NCI-H2171 treated with DMSO at 0.1 percent for 48 hours (cell line): Measurements from ENCODE around the gene CNGA2.

ENCODE experiments used
- DNase-seq: peaks from one replicate; lab custom pipeline; 2025; lab: John Stamatoyannopoulos, UW

CNGA2 gene

DNA sequence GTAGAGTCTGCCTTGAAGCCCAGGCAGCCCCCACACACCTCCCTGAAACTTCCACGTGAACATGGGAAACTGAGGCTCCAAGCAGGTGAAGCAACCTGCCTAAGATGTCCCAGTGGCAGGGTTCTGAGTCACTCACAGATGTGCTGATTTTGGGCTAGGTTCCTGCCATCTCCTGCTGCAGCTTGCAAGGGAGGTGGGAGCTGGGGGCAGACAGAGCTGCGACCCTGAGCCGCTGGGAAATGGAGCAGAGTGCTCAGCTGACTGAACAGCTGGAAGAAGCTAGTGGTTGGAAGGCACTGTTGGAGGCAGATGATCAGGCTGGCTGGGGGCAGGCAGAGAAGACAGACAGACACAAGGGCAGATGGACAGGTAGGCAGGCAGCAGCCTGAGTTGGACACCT lies 22.3 kb upstream of the CNGA2 start:
- peak; percentile 37 for DNase-seq

DNA sequence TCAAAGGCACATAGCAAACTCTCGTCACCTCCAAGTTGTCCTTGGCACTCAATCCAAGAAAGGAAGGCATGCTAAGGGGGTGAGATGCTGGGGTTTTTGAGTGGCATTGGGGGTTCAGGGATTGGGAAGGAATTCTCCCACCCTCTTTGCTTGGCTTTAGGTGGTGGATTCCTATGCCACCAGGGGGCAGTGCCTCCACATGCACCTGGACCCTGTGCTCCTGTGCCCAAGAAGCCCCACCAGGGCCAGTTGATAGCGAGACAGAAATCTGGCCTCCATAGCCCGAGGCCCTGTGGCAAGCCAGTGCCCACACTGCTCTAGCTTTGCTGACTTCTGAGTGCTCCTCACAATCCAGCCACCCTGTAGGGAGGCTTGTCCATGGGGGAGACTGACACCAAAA lies 20.7 kb upstream of the CNGA2 start:
- DNase-seq, result peak; percentile 13

- DNase-seq, result peak; percentile 42
Observed at GRCh38 chrX:151714362-151714761, 20.2 kb upstream of the CNGA2 start.

- DNase-seq, result no peak
Observed at GRCh38 chrX:151715752-151716151, 18.8 kb upstream of the CNGA2 start, which contains the start of gene FATE1. TSS of gene FATE1 (plus strand) at chrX:151716035. CDS start at chrX:151716120, 85 bp downstream.

GRCh38 chrX:151722241-151722846 lies 12.2 kb upstream of the CNGA2 start:
- DNase-seq, result no peak

DNA sequence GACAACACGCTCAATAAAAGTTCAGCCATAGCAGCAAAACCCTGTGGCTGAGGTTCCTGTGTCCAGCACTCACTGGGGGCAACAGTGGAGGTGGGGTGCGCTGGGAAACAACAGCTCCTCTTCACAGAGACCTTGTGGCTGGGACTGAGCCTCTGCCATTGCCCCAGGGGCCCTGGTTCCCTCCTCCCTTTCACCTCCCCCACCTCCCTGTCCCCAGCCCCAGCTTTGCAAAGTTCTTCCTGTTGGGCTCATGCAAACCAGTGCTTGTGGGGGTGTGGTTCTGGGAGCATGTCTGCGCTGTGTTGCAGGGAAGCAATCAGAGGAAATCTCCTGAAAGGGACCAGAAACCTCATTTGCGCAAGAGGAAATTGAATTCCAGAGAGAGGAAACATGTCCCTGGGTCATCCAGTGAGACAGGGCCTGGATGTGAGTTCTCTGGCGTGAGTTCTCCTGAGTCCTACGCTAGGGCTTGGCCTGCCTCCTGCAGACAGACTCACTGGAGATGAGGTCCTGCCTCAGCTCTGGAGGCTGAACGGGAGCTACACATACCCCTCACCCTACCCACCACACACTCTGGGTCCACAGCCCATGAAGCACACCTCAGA lies 11.3 kb upstream of the CNGA2 start:
- no peak for DNase-seq

DNA sequence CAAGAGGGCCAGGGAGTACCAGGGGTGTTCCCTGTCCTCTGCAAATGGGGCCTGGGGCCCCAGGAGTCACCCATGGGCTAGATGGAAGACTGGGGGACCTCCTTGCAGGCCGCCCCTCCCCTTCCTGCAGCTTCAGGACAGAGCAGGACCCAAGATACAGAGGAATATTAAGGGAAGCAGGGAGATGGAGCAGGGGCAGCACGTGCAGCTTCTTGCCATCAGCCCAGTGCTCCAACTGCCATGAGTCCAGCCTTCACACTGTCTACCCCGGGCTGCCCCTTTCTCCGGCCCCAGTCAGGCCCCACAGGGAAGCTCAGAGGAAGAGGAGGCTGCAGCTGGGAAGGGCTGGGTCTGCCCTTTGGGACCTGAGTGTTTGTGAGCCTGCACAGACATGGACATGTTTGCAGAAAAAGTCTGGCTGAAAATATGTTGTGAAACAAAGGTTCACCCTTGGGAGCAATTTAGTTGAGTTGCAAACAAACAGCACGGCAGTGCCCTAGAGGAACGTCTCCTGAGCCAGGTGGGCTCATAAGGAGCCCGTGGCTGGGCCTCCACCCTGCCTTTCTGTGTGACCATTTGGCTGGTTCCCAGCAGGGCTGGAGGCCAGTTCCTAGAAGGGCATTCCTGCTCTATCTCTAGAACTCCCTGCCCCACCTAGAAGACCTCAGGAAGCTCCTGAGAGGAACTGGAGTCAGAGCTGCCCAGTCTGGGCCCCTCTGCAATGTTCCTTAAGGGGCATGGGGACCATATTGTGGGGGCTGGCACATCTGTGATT lies 9.8 kb upstream of the CNGA2 start:
- peak; percentile 42 for DNase-seq

GRCh38 chrX:151725338-151725614 lies 9.3 kb upstream of the CNGA2 start:
- DNase-seq, result no peak

GRCh38 chrX:151726751-151727150 lies 7.8 kb upstream of the CNGA2 start:
- no peak for DNase-seq

- DNase-seq, result no peak
Observed at GRCh38 chrX:151727346-151727745, 7.2 kb upstream of the CNGA2 start.

- no peak for DNase-seq
Observed at GRCh38 chrX:151729056-151729725, 5.4 kb upstream of the CNGA2 start.

DNA sequence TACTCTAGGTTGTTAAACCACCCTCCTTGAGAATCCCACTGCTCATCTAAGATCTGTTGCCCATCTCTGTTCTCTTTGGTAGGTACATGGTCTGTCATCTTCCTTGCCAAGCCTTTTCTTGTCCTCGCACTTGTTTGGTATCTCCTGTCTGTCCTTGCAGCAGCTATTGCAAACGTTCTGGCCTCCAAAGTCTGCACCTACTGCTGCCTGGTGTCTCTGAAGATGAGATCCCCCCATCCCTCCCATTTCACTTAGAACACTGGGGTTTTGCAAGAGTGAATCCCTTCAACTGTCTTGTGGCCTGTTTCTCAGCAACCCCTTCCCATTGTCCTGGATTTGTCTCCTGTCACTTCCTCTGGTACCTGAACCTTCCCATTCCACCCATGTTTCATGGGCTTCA lies 673 bp downstream of the CNGA2 start:
- no peak for DNase-seq

GRCh38 chrX:151736685-151737084 lies 2.1 kb downstream of the CNGA2 start:
- no peak for DNase-seq

- no peak for DNase-seq
Observed at GRCh38 chrX:151737494-151737893, 2.9 kb downstream of the CNGA2 start.

DNA sequence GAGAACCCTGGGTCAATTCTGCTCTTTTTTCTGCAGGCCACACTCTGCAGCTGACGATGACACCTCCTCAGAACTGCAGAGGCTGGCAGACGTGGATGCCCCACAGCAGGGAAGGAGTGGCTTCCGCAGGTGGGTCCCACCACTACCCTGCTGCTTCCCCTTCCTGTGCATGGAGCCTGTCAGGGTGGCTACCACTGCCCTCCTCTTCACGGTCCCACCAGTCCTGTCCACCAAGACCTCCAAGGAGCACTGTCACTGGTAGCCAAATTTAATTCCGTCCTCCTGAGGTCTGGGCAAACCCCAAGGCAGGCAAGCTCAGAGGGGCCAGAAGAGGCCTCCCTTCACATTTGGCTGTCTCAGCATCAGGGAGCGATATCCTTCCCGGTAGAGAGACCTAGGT lies 4.2 kb downstream of the CNGA2 start:
- no peak for DNase-seq

DNA sequence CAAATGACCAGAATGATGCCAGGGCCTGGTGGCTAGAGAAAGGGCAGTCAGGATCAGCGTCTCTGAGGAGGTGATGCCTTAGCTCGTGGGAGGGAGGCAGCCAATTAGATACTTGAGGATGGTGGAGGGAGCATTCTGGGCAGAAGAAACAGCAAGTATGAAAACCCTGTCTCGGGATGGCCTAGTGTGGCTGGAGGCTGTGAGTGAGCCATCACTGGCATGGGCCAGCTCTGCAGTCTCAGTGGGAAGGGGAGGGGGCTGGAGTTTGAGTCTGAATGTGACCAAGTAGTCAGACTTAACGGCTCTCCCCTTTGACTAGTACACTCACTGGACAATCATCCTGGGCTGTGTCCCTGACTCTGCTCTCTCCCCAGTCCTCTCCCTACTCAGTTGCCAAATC lies 7.1 kb downstream of the CNGA2 start:
- DNase-seq, result no peak

DNA sequence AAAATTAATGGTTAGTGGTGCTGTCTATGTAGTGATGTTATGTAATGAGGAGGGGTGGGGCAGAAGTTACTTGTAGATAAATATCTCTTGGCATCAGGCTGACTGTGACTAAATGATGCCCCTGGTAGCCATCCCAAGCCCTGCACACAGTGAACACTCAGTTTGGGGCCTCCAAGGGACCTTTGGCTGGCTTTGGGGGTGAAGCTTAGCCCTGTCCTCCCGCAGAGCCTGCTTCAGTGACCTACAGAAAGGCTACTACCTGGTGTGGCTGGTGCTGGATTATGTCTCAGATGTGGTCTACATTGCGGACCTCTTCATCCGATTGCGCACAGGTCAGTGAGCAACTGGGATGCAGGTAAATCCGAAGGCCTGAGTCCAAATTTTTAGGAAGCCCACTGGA lies 7.8 kb downstream of the CNGA2 start:
- no peak for DNase-seq

GRCh38 chrX:151743651-151744470 lies 9.3 kb downstream of the CNGA2 start:
- no peak for DNase-seq

- no peak for DNase-seq
Observed at GRCh38 chrX:151745651-151746050, 11.1 kb downstream of the CNGA2 start.

DNA sequence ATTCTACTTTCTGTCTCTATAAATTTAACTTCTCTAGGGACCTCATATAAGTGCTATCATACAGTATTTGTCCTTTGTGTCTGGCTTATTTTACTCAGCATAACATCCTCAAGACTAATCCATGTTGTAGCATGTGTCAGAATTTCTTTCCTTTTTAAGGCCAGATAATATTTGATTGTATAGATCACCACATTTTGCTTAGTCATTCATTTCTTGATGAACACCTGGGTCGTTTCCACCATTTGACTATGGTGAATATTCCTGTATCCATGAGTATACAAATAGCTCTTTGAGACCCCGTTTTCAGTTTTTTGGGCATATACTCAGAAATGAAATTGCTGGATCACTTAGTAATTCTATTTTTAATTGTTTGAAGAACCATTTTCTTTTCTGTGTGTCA lies 12.0 kb downstream of the CNGA2 start:
- no peak for DNase-seq

GRCh38 chrX:151750511-151750910 lies 16.0 kb downstream of the CNGA2 start:
- DNase-seq, result no peak

- DNase-seq, result no peak
Observed at GRCh38 chrX:151752847-151753246, 18.3 kb downstream of the CNGA2 start.
